ENCODE measurements around the gene WNT2B. TPM values are rescaled to one million over a fixed set of nuclear protein-coding genes. Genes with fewer than 3 reads are reported as not detected.

The WNT2B gene
- total RNA-seq, 1 donor from 2014 or later: 6.1 TPM

DNA sequence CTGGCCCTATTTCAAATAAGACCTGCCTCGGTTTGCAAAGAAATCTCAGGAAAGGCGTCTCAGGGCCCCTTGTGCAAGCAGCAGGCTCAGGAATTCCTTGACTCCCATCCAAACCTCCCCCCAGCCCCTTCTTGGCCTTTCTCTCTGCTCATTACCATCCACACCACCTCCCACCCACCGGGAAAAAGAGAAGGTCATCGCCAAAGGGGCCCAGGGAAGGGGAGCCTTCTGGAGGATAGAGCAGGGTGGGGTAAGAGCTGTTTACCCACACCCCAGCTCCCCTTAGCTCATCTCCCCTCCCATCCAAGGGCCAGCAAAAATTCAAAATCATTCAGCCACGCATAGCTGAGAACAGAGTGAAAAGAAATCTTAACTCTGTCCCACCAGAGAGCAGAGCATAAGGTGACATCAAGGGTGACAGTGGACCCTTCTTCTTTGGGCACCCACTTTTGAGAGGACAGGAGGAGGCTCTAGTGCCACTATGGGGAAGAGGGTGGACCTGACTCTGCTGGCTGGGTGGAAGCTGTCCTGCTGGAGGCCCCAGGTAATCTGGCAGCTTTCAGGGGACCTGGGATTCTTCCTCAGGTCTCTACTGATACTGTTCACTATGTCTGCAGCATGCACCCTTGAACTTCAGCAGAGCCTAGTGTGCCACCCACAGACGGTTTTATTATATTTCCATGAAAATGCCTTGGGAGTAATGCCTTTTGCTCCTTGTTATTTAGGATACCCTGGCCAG, 3.9 kb upstream of the WNT2B start:
- no peak for DNase-seq

DNA sequence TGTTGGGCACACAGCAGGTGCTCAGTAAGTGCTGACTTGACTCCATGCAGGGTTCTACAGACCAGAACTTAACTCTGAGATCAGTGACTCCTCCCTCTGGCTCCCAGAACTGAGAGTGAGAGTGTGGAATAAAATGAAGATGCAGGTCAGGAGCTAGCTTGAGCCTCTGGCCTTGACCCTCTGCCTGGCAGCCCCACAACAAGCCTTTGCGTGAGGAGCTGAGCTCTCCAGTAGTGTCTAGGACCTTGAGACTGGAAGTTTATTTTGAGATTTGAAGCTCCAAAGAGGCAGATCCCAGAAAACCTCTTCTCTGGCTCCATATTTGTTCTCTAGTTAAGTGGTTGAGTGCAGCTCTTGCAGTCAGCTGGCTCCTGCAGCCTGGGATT, 3.4 kb upstream of the WNT2B start:
- no peak for DNase-seq

DNA sequence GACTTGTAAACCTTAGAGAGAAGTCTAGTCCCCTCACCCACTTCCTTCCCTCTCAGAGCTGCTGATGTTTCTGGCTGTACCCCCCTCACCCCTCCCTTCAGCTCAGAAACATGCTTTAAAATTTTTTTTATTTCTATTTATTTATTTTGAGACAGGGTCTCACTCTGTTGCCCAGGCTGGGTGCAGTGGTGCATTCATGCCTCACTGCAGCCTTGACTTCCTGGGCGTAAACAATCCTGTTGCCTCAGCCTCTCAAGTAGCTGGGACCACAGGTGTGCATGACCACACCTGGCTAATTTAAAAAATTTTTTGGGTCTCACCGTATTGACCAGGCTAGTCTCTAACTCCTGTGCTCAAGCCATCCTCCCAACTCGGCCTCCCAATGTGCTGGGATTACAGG, 2.9 kb upstream of the WNT2B start:
- no peak for DNase-seq

DNA sequence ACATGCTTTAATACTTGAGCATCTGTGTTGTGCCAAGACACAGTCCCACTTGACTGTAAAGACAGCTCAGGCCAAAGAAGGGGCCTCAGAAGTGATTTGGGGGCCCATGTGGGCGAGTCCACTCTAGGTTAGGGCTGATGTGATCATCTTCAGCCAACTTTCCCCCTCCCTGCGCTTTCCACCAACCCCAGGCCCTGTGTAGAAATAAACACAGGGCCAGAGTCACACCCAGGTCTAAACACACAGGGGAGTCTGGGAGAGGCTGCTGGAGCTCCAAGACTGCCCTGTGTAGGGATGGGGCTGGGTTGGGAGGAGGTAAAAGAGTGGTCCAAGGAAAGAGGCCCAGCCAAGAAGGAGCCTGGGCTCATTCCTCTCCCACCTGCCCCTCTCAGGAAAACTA, 2.5 kb upstream of the WNT2B start:
- DNase-seq: no peak

GRCh38 chr1:112506731-112507130, 2.0 kb upstream of the WNT2B start:
- DNase-seq: no peak

DNA sequence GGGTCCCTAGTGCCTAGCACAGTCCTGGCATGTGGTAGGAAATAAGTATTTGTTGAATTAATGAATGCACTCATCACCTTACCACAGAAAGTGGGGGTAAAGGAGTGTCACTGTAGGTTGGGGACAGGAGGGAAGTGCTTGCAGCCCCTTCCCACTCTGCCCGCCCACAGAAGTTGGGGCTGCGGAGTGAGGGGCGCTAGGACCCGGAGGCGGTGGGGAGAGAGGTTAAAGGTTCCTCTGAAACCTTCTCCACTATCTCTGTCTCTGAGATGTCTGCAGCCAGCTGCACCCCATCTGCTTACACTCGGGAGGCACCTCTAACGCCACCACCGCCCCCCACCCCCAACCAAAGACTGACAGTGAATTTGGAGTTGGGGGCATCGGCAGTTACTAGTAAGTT, 1.4 kb upstream of the WNT2B start:
- no peak for DNase-seq

- DNase-seq: peak; percentile 44
Measured at GRCh38 chr1:112507921-112508277, 866 bp upstream of the WNT2B start.

DNA sequence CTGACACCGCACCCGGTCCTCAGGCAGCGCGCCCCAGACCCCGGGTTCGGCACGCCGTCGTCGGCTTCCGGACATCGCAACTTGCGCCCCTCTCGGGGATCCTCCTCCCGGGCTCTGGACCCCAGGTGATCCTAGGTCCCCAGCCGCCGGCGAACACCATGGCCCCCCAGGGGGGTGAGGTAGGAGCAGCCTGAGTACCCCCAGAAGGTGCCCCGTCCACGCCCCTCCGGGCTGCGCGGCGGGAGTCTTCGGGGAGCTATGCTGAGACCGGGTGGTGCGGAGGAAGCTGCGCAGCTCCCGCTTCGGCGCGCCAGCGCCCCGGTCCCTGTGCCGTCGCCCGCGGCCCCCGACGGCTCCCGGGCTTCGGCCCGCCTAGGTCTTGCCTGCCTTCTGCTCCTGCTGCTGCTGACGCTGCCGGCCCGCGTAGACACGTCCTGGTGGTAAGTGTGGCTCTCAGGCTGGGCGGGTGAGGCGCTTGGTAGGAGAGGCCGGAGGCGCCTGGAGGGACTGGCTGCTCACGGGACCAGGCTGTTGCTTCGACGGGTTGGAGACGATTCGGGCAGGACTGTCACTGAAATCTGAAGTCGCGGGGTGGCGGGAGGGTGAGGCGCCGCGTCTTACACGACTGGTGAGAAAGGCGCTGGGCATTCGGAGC, 367 bp downstream of the WNT2B start:
- DNase-seq: no peak

- DNase-seq: no peak
Measured at GRCh38 chr1:112509660-112510178, 954 bp downstream of the WNT2B start.

- no peak for DNase-seq
Measured at GRCh38 chr1:112510340-112510739, 1.6 kb downstream of the WNT2B start.

GRCh38 chr1:112511897-112512296, 3.1 kb downstream of the WNT2B start:
- no peak for DNase-seq

DNA sequence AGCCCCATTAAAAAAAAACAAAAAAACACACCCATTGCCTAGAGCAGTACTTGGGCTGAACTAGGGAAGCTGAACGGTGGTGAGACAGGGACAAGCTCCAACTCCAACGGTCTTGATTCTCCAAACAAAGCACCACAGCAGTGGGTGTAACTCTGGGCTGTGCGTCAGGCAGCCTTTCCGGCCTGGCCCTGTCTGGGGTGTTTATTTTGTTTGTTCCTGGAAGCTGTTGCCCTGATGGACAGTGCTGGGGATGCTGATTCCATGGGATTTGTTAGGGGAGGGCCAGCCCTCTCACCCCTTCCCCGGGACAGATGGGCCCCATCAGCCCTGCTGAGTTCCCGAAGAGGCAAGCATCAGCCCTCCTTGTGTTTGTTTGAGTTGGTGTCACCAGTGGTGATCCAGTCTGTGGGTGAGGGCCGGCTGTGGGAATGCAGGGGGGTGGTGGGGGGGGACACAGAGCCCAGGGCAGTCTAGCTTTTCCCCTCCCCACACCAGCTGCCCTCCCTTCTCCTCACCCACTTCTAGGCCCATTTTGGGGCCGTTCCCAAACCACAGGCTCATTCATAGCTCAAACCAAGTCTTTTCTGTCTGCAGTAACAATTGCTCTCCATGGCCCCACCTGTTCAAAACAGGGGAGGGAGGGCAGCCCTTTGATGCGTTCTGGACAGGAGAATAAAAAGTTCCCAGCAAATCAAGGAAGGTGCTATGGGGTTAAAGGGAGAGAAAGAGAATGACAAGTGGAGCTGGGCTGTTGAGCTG, 4.5 kb downstream of the WNT2B start:
- no peak for DNase-seq

DNA sequence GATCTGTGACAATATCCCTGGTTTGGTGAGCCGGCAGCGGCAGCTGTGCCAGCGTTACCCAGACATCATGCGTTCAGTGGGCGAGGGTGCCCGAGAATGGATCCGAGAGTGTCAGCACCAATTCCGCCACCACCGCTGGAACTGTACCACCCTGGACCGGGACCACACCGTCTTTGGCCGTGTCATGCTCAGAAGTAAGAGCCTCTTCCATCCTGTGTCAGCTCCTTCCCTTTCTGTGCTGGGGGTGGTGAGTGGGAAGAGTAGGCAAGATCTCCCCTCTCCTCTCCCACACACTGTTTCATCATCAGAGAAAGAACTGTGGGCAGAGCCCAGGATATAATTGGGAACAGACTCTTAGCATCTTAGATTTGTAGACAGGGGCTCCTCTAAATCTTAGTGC, 6.1 kb downstream of the WNT2B start:
- no peak for DNase-seq

- DNase-seq: no peak
Measured at GRCh38 chr1:112515311-112516009, 6.7 kb downstream of the WNT2B start.

DNA sequence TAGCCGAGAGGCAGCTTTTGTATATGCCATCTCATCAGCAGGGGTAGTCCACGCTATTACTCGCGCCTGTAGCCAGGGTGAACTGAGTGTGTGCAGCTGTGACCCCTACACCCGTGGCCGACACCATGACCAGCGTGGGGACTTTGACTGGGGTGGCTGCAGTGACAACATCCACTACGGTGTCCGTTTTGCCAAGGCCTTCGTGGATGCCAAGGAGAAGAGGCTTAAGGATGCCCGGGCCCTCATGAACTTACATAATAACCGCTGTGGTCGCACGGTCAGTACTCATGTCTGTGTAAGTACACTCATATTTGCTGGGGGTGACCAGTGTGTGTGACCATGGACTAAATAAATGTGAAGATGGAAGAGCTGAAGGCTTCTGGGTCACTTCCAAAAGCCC, 7.4 kb downstream of the WNT2B start:
- DNase-seq: no peak

GRCh38 chr1:112517231-112517630, 8.5 kb downstream of the WNT2B start:
- DNase-seq: no peak

DNA sequence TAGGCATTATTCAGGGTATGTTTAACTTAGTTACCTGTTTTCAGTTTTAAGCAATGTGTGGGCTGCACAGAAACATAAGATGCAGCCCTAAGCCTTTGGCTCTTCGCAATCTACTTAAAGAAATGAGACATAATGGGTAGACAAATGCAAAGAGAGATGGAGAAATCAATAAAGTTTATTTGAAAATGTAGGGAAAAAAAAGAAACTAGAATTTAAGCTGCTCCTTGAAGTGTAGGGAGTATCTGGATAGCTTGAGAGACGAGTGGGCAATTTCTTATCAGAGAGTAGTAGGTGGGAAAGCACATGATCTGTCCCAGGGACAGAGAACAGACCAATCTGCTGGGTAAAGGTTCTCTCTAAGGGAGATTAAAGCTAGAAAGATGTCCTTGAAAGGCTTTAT, 8.9 kb downstream of the WNT2B start:
- no peak for DNase-seq

- DNase-seq: no peak
Measured at GRCh38 chr1:112518186-112518585, 9.4 kb downstream of the WNT2B start.

DNA sequence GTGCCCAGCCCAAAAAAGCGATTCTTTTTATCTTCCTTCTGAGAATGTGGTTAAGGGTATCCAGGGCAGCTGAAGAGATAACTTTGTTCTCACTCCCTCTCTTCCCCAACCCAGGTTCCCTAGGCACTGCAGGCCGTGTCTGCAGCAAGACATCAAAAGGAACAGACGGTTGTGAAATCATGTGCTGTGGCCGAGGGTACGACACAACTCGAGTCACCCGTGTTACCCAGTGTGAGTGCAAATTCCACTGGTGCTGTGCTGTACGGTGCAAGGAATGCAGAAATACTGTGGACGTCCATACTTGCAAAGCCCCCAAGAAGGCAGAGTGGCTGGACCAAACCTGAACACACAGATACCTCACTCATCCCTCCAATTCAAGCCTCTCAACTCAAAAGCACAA, 11.4 kb downstream of the WNT2B start:
- DNase-seq: no peak

GRCh38 chr1:112522621-112523020, 13.9 kb downstream of the WNT2B start:
- DNase-seq: no peak

DNA sequence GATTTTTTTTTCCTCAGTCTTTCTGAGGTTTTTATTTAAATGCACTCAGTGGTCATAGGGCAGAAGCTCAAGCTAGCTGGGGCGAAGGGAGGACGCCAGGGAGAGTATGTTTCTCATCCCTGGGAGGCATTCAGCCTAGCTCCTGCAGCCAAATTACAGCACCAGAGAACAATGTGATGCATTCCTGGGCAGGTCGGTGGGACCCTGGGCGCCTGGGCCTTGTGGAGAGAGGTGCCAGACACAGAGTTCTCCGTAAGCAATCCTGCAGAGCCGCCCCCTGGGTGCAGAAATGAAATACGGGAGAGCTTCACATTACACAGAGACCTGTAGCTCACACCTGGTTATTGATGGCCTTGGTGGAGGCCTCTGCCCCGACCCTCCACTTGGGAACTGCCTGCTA, 15.5 kb downstream of the WNT2B start:
- DNase-seq: no peak

DNA sequence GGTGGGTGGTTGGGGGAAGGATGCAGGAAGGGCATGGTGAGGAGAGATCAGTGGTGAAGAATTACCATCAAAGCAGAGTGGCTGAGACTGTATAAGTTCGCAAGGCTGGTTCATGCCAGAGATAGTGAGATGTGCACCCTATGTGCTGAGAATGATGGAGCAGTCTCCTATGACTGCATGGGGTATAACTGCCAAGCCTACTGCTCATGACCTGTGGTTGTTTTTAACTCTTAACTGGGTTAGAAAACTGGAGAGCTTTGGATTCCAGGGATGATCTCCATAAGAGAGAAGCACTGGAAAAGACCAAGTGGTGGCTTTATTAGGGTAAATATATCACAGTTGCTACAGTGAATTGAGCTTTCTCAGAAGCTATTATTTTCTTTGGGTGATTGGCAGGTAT, 16.2 kb downstream of the WNT2B start:
- no peak for DNase-seq
